Duodenal mucosa (tissue), 2 donors: ENCODE data around the gene RFX3.

Experiments
- H3K27ac ChIP-seq: one replicate; pipeline ENCODE4 v1.7.0; 2013; ENCODE audit warnings: low read depth, low read length
- H3K27me3 ChIP-seq, 2 donors: one replicate each; pipeline ENCODE4 v1.7.0; 2013; ENCODE audit warnings: low read length in 2 of 2, control low read depth in 1 of 2; ENCODE audit not compliant: insufficient read depth in 2 of 2, control insufficient read depth in 1 of 2
- H3K36me3 ChIP-seq, 2 donors: one replicate each; pipeline ENCODE4 v1.7.0; 2013; ENCODE audit warnings: low read length in 2 of 2, control low read depth in 1 of 2; ENCODE audit not compliant: insufficient read depth in 2 of 2, control insufficient read depth in 1 of 2
- H3K4me1 ChIP-seq, 2 donors: one replicate each; pipeline ENCODE4 v1.7.0; 2013; ENCODE audit warnings: low read length in 2 of 2, control low read depth in 1 of 2; ENCODE audit not compliant: insufficient read depth in 2 of 2, control insufficient read depth in 1 of 2
- H3K4me3 ChIP-seq, 2 donors: one replicate each; pipeline ENCODE4 v1.7.0; 2013; ENCODE audit warnings: low read length in 2 of 2, low read depth in 1 of 2
- H3K9ac ChIP-seq, 2 donors: one replicate each; pipeline ENCODE4 v1.7.0; 2013; ENCODE audit warnings: low read length in 2 of 2, low read depth in 1 of 2
- H3K9me3 ChIP-seq, 2 donors: one replicate each; pipeline ENCODE4 v1.7.0; 2013; ENCODE audit warnings: low read length in 2 of 2, control low read depth in 1 of 2; ENCODE audit not compliant: control insufficient read depth in 1 of 2

Gene RFX3

GRCh38 chr9:3525836-3526164 lies at the start of gene RFX3:
RFX3 (minus strand) TSS chr9:3526001; CDS start chr9:3395588, 130,413 bp downstream.
- no peaks in the 10 kb centered on the region for H3K27me3 ChIP-seq
- no peaks in the 10 kb centered on the region for H3K36me3 ChIP-seq
- no peaks in the 10 kb centered on the region for H3K9me3 ChIP-seq
- peak within 1 kb of the TSS; percentile 100 for H3K9ac ChIP-seq
- H3K4me3 ChIP-seq: peak within 1 kb of the TSS; percentile 90 to 98
- peaks cover 14 to 20% of the 10 kb centered on the region in 2 donors for H3K4me1 ChIP-seq
- peak within 1 kb of the TSS; percentile 100 for H3K27ac ChIP-seq

GRCh38 chr9:3571500-3571899 lies 45.7 kb upstream of the RFX3 start:
- Histone ChIP-seq H3K9me3 (no peaks in the 10 kb centered on the region), H3K27ac (no peak overlapping the region), H3K36me3 (no peaks in the 10 kb centered on the region), H3K4me3 (no peak overlapping the region), H3K9ac (no peak overlapping the region), H3K27me3 (no peaks in the 10 kb centered on the region), H3K4me1 (no peaks in the 10 kb centered on the region)

GRCh38 chr9:3569529-3569928 lies 43.7 kb upstream of the RFX3 start:
- Histone ChIP-seq H3K27ac (no peak overlapping the region), H3K27me3 (no peaks in the 10 kb centered on the region), H3K36me3 (no peaks in the 10 kb centered on the region), H3K4me1 (no peaks in the 10 kb centered on the region), H3K9me3 (no peaks in the 10 kb centered on the region), H3K4me3 (no peak overlapping the region), H3K9ac (no peak overlapping the region)

GRCh38 chr9:3567988-3568387 lies 42.2 kb upstream of the RFX3 start:
- Histone ChIP-seq H3K9ac (no peak overlapping the region), H3K27ac (no peak overlapping the region), H3K9me3 (no peaks in the 10 kb centered on the region), H3K36me3 (no peaks in the 10 kb centered on the region), H3K4me3 (no peak overlapping the region), H3K27me3 (no peaks in the 10 kb centered on the region), H3K4me1 (no peaks in the 10 kb centered on the region)

- no peak overlapping the region for H3K27ac ChIP-seq
- no peaks in the 10 kb centered on the region for H3K9me3 ChIP-seq
These were observed 27.4 kb upstream of the RFX3 start for GRCh38 chr9:3553076-3553765.

GRCh38 chr9:3549225-3549624 lies 23.4 kb upstream of the RFX3 start:
- H3K27ac ChIP-seq: no peak overlapping the region
- no peaks in the 10 kb centered on the region for H3K27me3 ChIP-seq
- H3K9me3 ChIP-seq: no peaks in the 10 kb centered on the region
- no peaks in the 10 kb centered on the region for H3K4me1 ChIP-seq
- H3K9ac ChIP-seq: no peak overlapping the region
- H3K36me3 ChIP-seq: no peaks in the 10 kb centered on the region
- no peak overlapping the region for H3K4me3 ChIP-seq

More at GRCh38 chr9:3553076-3553765, 27.4 kb upstream of the RFX3 start:
- Histone ChIP-seq H3K4me1 (no peaks in the 10 kb centered on the region), H3K9ac (no peak overlapping the region), H3K4me3 (no peak overlapping the region), H3K27me3 (no peaks in the 10 kb centered on the region), H3K36me3 (no peaks in the 10 kb centered on the region)

- Histone ChIP-seq H3K4me1 (no peaks in the 10 kb centered on the region), H3K36me3 (no peaks in the 10 kb centered on the region), H3K27me3 (no peaks in the 10 kb centered on the region), H3K27ac (no peak overlapping the region), H3K9ac (no peak overlapping the region), H3K9me3 (no peaks in the 10 kb centered on the region), H3K4me3 (no peak overlapping the region)
These were observed 22.8 kb upstream of the RFX3 start for GRCh38 chr9:3548648-3549047.

GRCh38 chr9:3541206-3541605 lies 15.4 kb upstream of the RFX3 start:
- Histone ChIP-seq H3K4me3 (no peak overlapping the region), H3K4me1 (no peaks in the 10 kb centered on the region), H3K27ac (no peak overlapping the region), H3K27me3 (no peaks in the 10 kb centered on the region), H3K9me3 (no peaks in the 10 kb centered on the region), H3K9ac (no peak overlapping the region), H3K36me3 (no peaks in the 10 kb centered on the region)

- Histone ChIP-seq H3K4me3 (no peak overlapping the region), H3K36me3 (no peaks in the 10 kb centered on the region), H3K27me3 (no peaks in the 10 kb centered on the region)
These were observed 9.0 kb upstream of the RFX3 start for GRCh38 chr9:3534614-3535404.

GRCh38 chr9:3532158-3532557 lies 6.4 kb upstream of the RFX3 start:
- no peaks in the 10 kb centered on the region for H3K27me3 ChIP-seq
- no peak overlapping the region for H3K4me3 ChIP-seq
- H3K36me3 ChIP-seq: no peaks in the 10 kb centered on the region
- no peaks in the 10 kb centered on the region for H3K9me3 ChIP-seq
- peaks cover 15 to 21% of the 10 kb centered on the region in 2 donors for H3K4me1 ChIP-seq
- H3K27ac ChIP-seq: no peak overlapping the region
- no peak overlapping the region for H3K9ac ChIP-seq

More at GRCh38 chr9:3534614-3535404, 9.0 kb upstream of the RFX3 start:
- Histone ChIP-seq H3K9ac (no peak overlapping the region), H3K27ac (no peak overlapping the region), H3K9me3 (no peaks in the 10 kb centered on the region), H3K4me1 (peaks cover 0 to 9% of the 10 kb centered on the region in 2 donors)
